ENCODE measurements around the gene PRKN.

GRCh38 chr6:161963634-161964234, 763.8 kb downstream of the PRKN start:
- TF ChIP-seq NR2C2 (CRISPR knock-in tag; IDR thresholded peaks at IDR 0.05) = no peak
- no peak for TF ChIP-seq NR2C2 (tag; IDR thresholded peaks at IDR 0.05)
- TF ChIP-seq, protein P1, sequence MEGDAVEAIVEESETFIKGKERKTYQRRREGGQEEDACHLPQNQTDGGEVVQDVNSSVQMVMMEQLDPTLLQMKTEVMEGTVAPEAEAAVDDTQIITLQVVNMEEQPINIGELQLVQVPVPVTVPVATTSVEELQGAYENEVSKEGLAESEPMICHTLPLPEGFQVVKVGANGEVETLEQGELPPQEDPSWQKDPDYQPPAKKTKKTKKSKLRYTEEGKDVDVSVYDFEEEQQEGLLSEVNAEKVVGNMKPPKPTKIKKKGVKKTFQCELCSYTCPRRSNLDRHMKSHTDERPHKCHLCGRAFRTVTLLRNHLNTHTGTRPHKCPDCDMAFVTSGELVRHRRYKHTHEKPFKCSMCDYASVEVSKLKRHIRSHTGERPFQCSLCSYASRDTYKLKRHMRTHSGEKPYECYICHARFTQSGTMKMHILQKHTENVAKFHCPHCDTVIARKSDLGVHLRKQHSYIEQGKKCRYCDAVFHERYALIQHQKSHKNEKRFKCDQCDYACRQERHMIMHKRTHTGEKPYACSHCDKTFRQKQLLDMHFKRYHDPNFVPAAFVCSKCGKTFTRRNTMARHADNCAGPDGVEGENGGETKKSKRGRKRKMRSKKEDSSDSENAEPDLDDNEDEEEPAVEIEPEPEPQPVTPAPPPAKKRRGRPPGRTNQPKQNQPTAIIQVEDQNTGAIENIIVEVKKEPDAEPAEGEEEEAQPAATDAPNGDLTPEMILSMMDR (IDR thresholded peaks at IDR 0.05 in 2 of 3, conservative IDR thresholded peaks at IDR 0.05 in 1 of 3; ENCODE audit: insufficient read depth in 2 of 3, low read depth in 1 of 3, low read length in 3 of 3) = no peak
- no peak for TF ChIP-seq POLR2A (conservative IDR thresholded peaks at IDR 0.05)
- TF ChIP-seq SMARCA4 (IDR thresholded peaks at IDR 0.05) = no peak
- no peak for TF ChIP-seq BMI1 (IDR thresholded peaks at IDR 0.05; ENCODE audit: low read length)
- no peak for TF ChIP-seq FOSL1 (tag; conservative IDR thresholded peaks at IDR 0.05)
- TF ChIP-seq ZNF347 (CRISPR knock-in tag; IDR thresholded peaks at IDR 0.05; ENCODE audit: low read depth) = no peak
- TF ChIP-seq NFIX (CRISPR knock-in tag; IDR thresholded peaks at IDR 0.05; ENCODE audit: low read depth) = no peak
- TF ChIP-seq ZNF232 (CRISPR knock-in tag; IDR thresholded peaks at IDR 0.05) = no peak
- no peak for TF ChIP-seq DNMT1 (IDR thresholded peaks at IDR 0.05)
- no peak for TF ChIP-seq ZNF3 (CRISPR knock-in tag; IDR thresholded peaks at IDR 0.05)
- TF ChIP-seq RBM15 (IDR thresholded peaks at IDR 0.05; ENCODE audit: insufficient read depth, low read length) = no peak
- no peak for TF ChIP-seq NFXL1 (CRISPR knock-in tag; IDR thresholded peaks at IDR 0.05)
